HCT116 (cell line): ENCODE data around the gene CDH10. TPM values are rescaled to one million over a fixed set of nuclear protein-coding genes. Genes with fewer than 3 reads are reported as not detected.

ENCODE experiments used
- ATAC-seq: fragments of 200-7000 bp; cut with Tn5 transposase; 2 replicates; pipeline ENCODE4 v1.9.1; 2020; ENCODE audit warnings: mild to moderate bottlenecking, moderate library complexity
- BruUV-seq: library from RNA; stranded (reverse); fragments of 400-500 nt; replicated peaks from 2 replicates; lab custom pipeline; 2021; lab: Mats Ljungman, UMichigan
- CTCF ChIA-PET: fragments of 300-600 bp; sonication (Branson Sonifier 250); formaldehyde crosslinking; loops from one replicate; lab custom pipeline; 2021; ENCODE audit warnings: antibody characterized with exemption; lab: Charles Lee
- POLR2A ChIA-PET: fragments of 300-600, 350-600 bp; sonication (Branson Sonifier 250); formaldehyde crosslinking; loops from one replicate; lab custom pipeline; 2021; ENCODE audit warnings: antibody characterized with exemption; lab: Charles Lee
- RAD21 ChIA-PET, 2 experiments: fragments of 300-600 bp; sonication (Branson Sonifier 250); formaldehyde crosslinking; loops; one replicate each; lab custom pipeline; 2023; ENCODE audit warnings: low total read pairs in 2 of 2; ENCODE audit not compliant: uncharacterized antibody in 2 of 2, unreplicated experiment in 2 of 2, low non-redundant PET in 1 of 2; lab: Charles Lee
- DNase-seq: peaks from one replicate; pipeline ENCODE4 v3.0.0-alpha.2; 2010; ENCODE audit warnings: low read depth, low spot score
- H2AFZ ChIP-seq: fragments of 200-600 bp; shearing (Covaris generic), sonication (generic); 2 replicates; pipeline ENCODE4 v1.6.1; 2017; ENCODE audit warnings: low read depth, mixed run types, mixed read lengths, antibody characterized with exemption, low read length; ENCODE audit not compliant: poor library complexity, severe bottlenecking
- H3K27ac ChIP-seq: 2 replicates; pipeline ENCODE4 v1.5.1; 2012; ENCODE audit warnings: low read depth, low read length
- H3K27me3 ChIP-seq: fragments of 200-600 bp; sonication (generic); 2 replicates; pipeline ENCODE4 v1.6.1; 2016; ENCODE audit warnings: mixed run types, low read length, mixed read lengths; ENCODE audit not compliant: insufficient read depth
- H3K36me3 ChIP-seq, 2 experiments: fragments of 200-500 bp in 1 of 2; fragments of 200-600 bp in 1 of 2; sonication (Bioruptor generic) in 1 of 2; sonication (generic) in 1 of 2; 2 replicates each; pipeline versions ENCODE4 v1.5.1 to v1.6.1; 2014 to 2016; ENCODE audit warnings: low read length in 2 of 2, inconsistent platforms in 1 of 2, mixed read lengths in 1 of 2, mixed run types in 1 of 2; ENCODE audit not compliant: insufficient read depth in 2 of 2, control insufficient read depth in 1 of 2
- H3K4me1 ChIP-seq, 2 experiments: fragments of 200-600 bp in 1 of 2; sonication (generic) in 1 of 2; 2 replicates each; pipeline versions ENCODE4 v1.5.1 to v1.6.1; 2012 to 2017; ENCODE audit warnings: low read length in 2 of 2, inconsistent platforms in 1 of 2, mild to moderate bottlenecking in 1 of 2, mixed read lengths in 1 of 2, mixed run types in 1 of 2, moderate library complexity in 1 of 2; ENCODE audit not compliant: insufficient read depth in 2 of 2, control insufficient read depth in 1 of 2
- H3K4me2 ChIP-seq: fragments of 200-600 bp; sonication (generic); 2 replicates; pipeline ENCODE4 v1.6.1; 2017; ENCODE audit warnings: mixed run types, low read length, mixed read lengths
- H3K4me3 ChIP-seq, 2 experiments: fragments of 200-600 bp in 1 of 2; sonication (generic) in 1 of 2; replicated peaks in 1 of 2; 2 replicates each; pipeline ENCODE4 v1.5.1; 2011 to 2016; ENCODE audit warnings: low read length in 2 of 2, control low read depth in 1 of 2, low read depth in 1 of 2, mild to moderate bottlenecking in 1 of 2, mixed read lengths in 1 of 2, mixed run types in 1 of 2
- H3K79me2 ChIP-seq: fragments of 200-600 bp; sonication (generic); 2 replicates; pipeline ENCODE4 v1.6.1; 2017; ENCODE audit warnings: mild to moderate bottlenecking, mixed run types, low read length, moderate library complexity, mixed read lengths; ENCODE audit not compliant: insufficient read depth
- H3K9ac ChIP-seq: fragments of 200-600 bp; sonication (generic); 2 replicates; pipeline ENCODE4 v1.6.1; 2016; ENCODE audit warnings: low read length, mixed read lengths
- H3K9me2 ChIP-seq: fragments of 200-600 bp; sonication (generic), shearing (Covaris generic); 2 replicates; pipeline ENCODE4 v1.6.1; 2017; ENCODE audit warnings: mixed run types, mild to moderate bottlenecking, moderate library complexity; ENCODE audit not compliant: insufficient read depth
- H3K9me3 ChIP-seq, 2 experiments: fragments of 200-500 bp in 1 of 2; fragments of 200-600 bp in 1 of 2; sonication (Bioruptor generic) in 1 of 2; sonication (generic) in 1 of 2; 2 replicates each; pipeline ENCODE4 v1.6.1; 2014 to 2017; ENCODE audit warnings: low read length in 2 of 2, mixed read lengths in 2 of 2, inconsistent platforms in 1 of 2, low read depth in 1 of 2, mild to moderate bottlenecking in 1 of 2, mixed run types in 1 of 2, moderate library complexity in 1 of 2; ENCODE audit not compliant: control insufficient read depth in 1 of 2, insufficient read depth in 1 of 2
- H4K20me1 ChIP-seq: fragments of 200-600 bp; sonication (generic), shearing (Covaris generic); 2 replicates; pipeline ENCODE4 v1.6.1; 2017; ENCODE audit warnings: mixed run types, mild to moderate bottlenecking, moderate library complexity; ENCODE audit not compliant: insufficient read depth
- CBX3 ChIP-seq: IDR thresholded peaks from 2 replicates; pipeline ENCODE4 v1.6.1; 2012; ENCODE audit warnings: low read depth
- CTCF ChIP-seq, 3 experiments: fragments of 200-600 bp in 1 of 3; sonication (generic) in 1 of 3; IDR thresholded peaks in 2 of 3; conservative IDR thresholded peaks in 1 of 3; 2 replicates each; pipeline ENCODE4 v1.5.1; 2012 to 2017; ENCODE audit warnings: low read depth in 2 of 3, low read length in 2 of 3, antibody characterized with exemption in 1 of 3, borderline replicate concordance in 1 of 3, control low read depth in 1 of 3, mild to moderate bottlenecking in 1 of 3, mixed read lengths in 1 of 3, mixed run types in 1 of 3, moderate library complexity in 1 of 3; ENCODE audit not compliant: insufficient read depth in 1 of 3
- EZH2phosphoT487 ChIP-seq: fragments of 200-600 bp; IDR thresholded peaks from 2 replicates; pipeline ENCODE4 v1.6.1; 2018; ENCODE audit warnings: antibody characterized with exemption, borderline replicate concordance
- JUND ChIP-seq: IDR thresholded peaks from 2 replicates; pipeline ENCODE4 v1.6.1; 2012
- POLR2AphosphoS5 ChIP-seq: IDR thresholded peaks from 2 replicates; pipeline ENCODE4 v1.6.1; 2011; ENCODE audit warnings: mild to moderate bottlenecking, low read depth, low read length, moderate library complexity
- RAD21 ChIP-seq: IDR thresholded peaks from 2 replicates; pipeline ENCODE4 v1.6.1; 2012; ENCODE audit warnings: low read depth, mild to moderate bottlenecking
- SIN3A ChIP-seq: IDR thresholded peaks from 2 replicates; pipeline ENCODE4 v1.6.1; 2012; ENCODE audit warnings: low read depth
- SRF ChIP-seq: IDR thresholded peaks from 2 replicates; pipeline ENCODE4 v1.6.1; 2012; ENCODE audit warnings: low read depth
- ZBTB33 ChIP-seq: IDR thresholded peaks from 2 replicates; pipeline ENCODE4 v1.6.1; 2011; ENCODE audit warnings: mild to moderate bottlenecking, low read length, moderate library complexity; ENCODE audit not compliant: insufficient replicate concordance; ENCODE audit errors: extremely low read depth
- intact Hi-C: fragments of 100-400 bp; cut with micrococcal nuclease; formaldehyde crosslinking; loops from 2 replicates; pipeline ENCODE4 v1.10.0; 2022
- total RNA-seq: library from RNA; stranded (reverse); gene quantifications from one replicate; pipeline ENCODE4 v1.2.1, GENCODE V29; 2021; ENCODE audit not compliant: unreplicated experiment

Gene CDH10
- total RNA-seq, 1 experiment from 2014 or later: not detected

- no peak for TF ChIP-seq ZBTB33
- TF ChIP-seq, all 23 proteins: peak for 0
Measured at GRCh38 chr5:24535646-24536045, 109.1 kb downstream of the CDH10 start (continued).

DNA sequence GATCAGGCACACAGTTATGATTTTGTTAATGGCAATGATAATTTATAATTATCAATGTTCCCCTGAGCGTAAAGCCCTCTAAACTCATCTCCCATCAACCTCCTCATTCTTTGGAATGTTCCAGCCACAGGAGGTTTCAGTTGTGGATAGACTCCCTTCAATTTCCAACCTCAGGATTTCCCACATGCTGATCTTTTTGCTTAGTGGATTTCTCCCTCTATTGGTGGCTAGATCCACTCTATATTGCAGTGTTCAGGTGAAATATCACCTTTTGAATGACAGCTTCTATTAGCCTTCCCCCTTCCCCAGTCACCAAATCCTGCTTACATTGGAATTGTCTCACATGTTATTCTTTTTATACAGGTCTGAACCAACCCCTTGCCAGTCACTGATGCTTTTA is 113.9 kb downstream of the CDH10 start:
- ATAC-seq (no peak), DNase-seq (no peak)
- Histone ChIP-seq H3K4me2 (no peak overlapping the region), H3K4me1 (no peaks in the 10 kb centered on the region), H3K4me3 (no peak overlapping the region), H3K9ac (no peak overlapping the region), H3K79me2 (no peaks in the 10 kb centered on the region), H4K20me1 (no peaks in the 10 kb centered on the region), H3K27ac (no peak overlapping the region), H2AFZ (no peak overlapping the region), H3K27me3 (no peaks in the 10 kb centered on the region), H3K9me2 (no peaks in the 10 kb centered on the region), H3K36me3 (no peaks in the 10 kb centered on the region; a peak in 1 of 4 replicates), H3K9me3 (peaks cover 7 to 13% of the 10 kb centered on the region in 2 experiments; a peak in 3 of 4 replicates)
- CTCF ChIA-PET: no interaction called here
- intact Hi-C loops: no loop called here
- TF ChIP-seq EZH2phosphoT487 (no peak), CTCF (IDR thresholded peaks at IDR 0.05 in 2 of 3, conservative IDR thresholded peaks at IDR 0.05 in 1 of 3; ENCODE audit: borderline replicate concordance in 1 of 3, insufficient read depth in 1 of 3, low read depth in 2 of 3, low read length in 2 of 3) (no peak), SIN3A (no peak), SRF (no peak), RAD21 (no peak), CBX3 (no peak), JUND (no peak), POLR2AphosphoS5 (no peak)
- RAD21 ChIA-PET: no interaction called here
- BruUV-seq: no TSS peak
- POLR2A ChIA-PET: no interaction called here
